Hepatocyte (in vitro differentiated cells): ENCODE results near the gene NMRK1. TPM values are rescaled to one million over a fixed set of nuclear protein-coding genes. Genes with fewer than 3 reads are reported as not detected.

Experiments
- DNase-seq: peaks from one replicate; pipeline ENCODE4 v3.0.0-alpha.2; 2016; ENCODE audit warnings: low spot score
- H2AFZ ChIP-seq: fragments of 200-600 bp; sonication (generic); 2 replicates; pipeline ENCODE4 v1.6.0; 2016; ENCODE audit warnings: antibody characterized with exemption, mild to moderate bottlenecking
- H3K27ac ChIP-seq: fragments of 200-600 bp; sonication (generic); 2 replicates; pipeline ENCODE4 v1.5.1; 2016; ENCODE audit warnings: mild to moderate bottlenecking
- H3K27me3 ChIP-seq: fragments of 200-600 bp; sonication (generic); 2 replicates; pipeline ENCODE4 v1.6.1; 2016
- H3K36me3 ChIP-seq: fragments of 200-600 bp; sonication (generic); replicated peaks from 2 replicates; pipeline ENCODE4 v1.5.1; 2016; ENCODE audit warnings: low read depth; ENCODE audit not compliant: insufficient read depth
- H3K4me1 ChIP-seq: fragments of 200-600 bp; sonication (generic); 2 replicates; pipeline ENCODE4 v1.5.1; 2016; ENCODE audit warnings: mild to moderate bottlenecking, moderate library complexity; ENCODE audit not compliant: insufficient read depth
- H3K4me2 ChIP-seq: fragments of 200-600 bp; sonication (generic); 2 replicates; pipeline ENCODE4 v1.6.0; 2016
- H3K4me3 ChIP-seq: fragments of 200-600 bp; sonication (generic); 2 replicates; pipeline ENCODE4 v1.5.1; 2016; ENCODE audit warnings: mild to moderate bottlenecking
- H3K79me2 ChIP-seq: fragments of 200-600 bp; sonication (generic); 2 replicates; pipeline ENCODE4 v1.6.0; 2017; ENCODE audit warnings: mild to moderate bottlenecking
- H3K9me2 ChIP-seq: fragments of 200-600 bp; sonication (generic); replicated peaks from 2 replicates; pipeline ENCODE4 v1.6.0; 2017; ENCODE audit warnings: mild to moderate bottlenecking; ENCODE audit not compliant: insufficient read depth
- H3K9me3 ChIP-seq: fragments of 200-600 bp; sonication (generic); 2 replicates; pipeline ENCODE4 v1.5.1; 2016; ENCODE audit warnings: low read depth, mild to moderate bottlenecking
- H4K20me1 ChIP-seq: fragments of 200-600 bp; sonication (generic); 2 replicates; pipeline ENCODE4 v1.6.0; 2016; ENCODE audit warnings: mild to moderate bottlenecking; ENCODE audit not compliant: insufficient read depth, poor library complexity, severe bottlenecking
- CTCF ChIP-seq: fragments of 200-600 bp; sonication (generic); IDR thresholded peaks from 2 replicates; pipeline ENCODE4 v1.5.1; 2016; ENCODE audit warnings: antibody characterized with exemption, mild to moderate bottlenecking; ENCODE audit not compliant: poor library complexity
- EZH2 ChIP-seq: fragments of 200-600 bp; sonication (generic); IDR thresholded peaks from 2 replicates; pipeline ENCODE4 v1.6.1; 2016; ENCODE audit warnings: antibody characterized with exemption, mild to moderate bottlenecking, borderline replicate concordance
- EZH2phosphoT487 ChIP-seq: fragments of 200-600 bp; sonication (generic); IDR thresholded peaks from one replicate; pipeline ENCODE4 v1.6.1; 2018; ENCODE audit warnings: antibody characterized with exemption, mild to moderate bottlenecking, low read depth, moderate library complexity; ENCODE audit not compliant: unreplicated experiment, severe bottlenecking
- WGBS: methylation state at CpG from one replicate; pipeline ENCODE4 v1.1.6; 2016; ENCODE audit warnings: low lambda C conversion rate; ENCODE audit errors: missing lambda C conversion rate; 5-methylcytosine and 5-hydroxymethylcytosine counted together
- polyA plus RNA-seq: library from polyadenylated mRNA; unstranded; fragments of >200 nt; fragmentation: Nextera tagmentation; extraction: Ambion mirVana; gene quantifications from 2 replicates; pipeline ENCODE4 v1.2.1, GENCODE V29; 2016
- total RNA-seq: library from RNA; depleted of rRNA; stranded (reverse); fragments of >200 nt; gene quantifications from 2 replicates; pipeline ENCODE4 v1.2.3, GENCODE V29; 2014

NMRK1 gene
- total and polyA plus RNA-seq, 2 experiments from 2014 or later: 13.6 to 16.1 TPM

GRCh38 chr9:75081632-75082031 is 6.3 kb downstream of the NMRK1 start:
- 0% methylated on average over 2 of the region's 2 CpGs for whole genome bisulfite sequencing
- H3K79me2 ChIP-seq: peaks cover 4% of the 10 kb centered on the region

GRCh38 chr9:75072895-75073294 is 15.1 kb downstream of the NMRK1 start:
- H4K20me1 ChIP-seq: no peaks in the 10 kb centered on the region
- H3K4me2 ChIP-seq: no peak overlapping the region
- H3K4me3 ChIP-seq: no peak overlapping the region
- 97% methylated on average over 4 of the region's 4 CpGs for WGBS
- H2AFZ ChIP-seq: no peak overlapping the region
- no peaks in the 10 kb centered on the region for H3K27me3 ChIP-seq
- H3K9me2 ChIP-seq: no peaks in the 10 kb centered on the region
- no peak for TF ChIP-seq EZH2
- no peak for TF ChIP-seq EZH2phosphoT487
- no peak for TF ChIP-seq CTCF
- no peaks in the 10 kb centered on the region for H3K4me1 ChIP-seq
- H3K36me3 ChIP-seq: no peaks in the 10 kb centered on the region
- H3K79me2 ChIP-seq: no peaks in the 10 kb centered on the region
- no peak overlapping the region for H3K27ac ChIP-seq
- DNase-seq: no peak
- no peaks in the 10 kb centered on the region for H3K9me3 ChIP-seq

More at GRCh38 chr9:75081632-75082031, 6.3 kb downstream of the NMRK1 start:
- no peaks in the 10 kb centered on the region for H3K36me3 ChIP-seq
- peaks cover 8% of the 10 kb centered on the region for H3K4me1 ChIP-seq
- no peak overlapping the region for H3K27ac ChIP-seq
- H3K4me2 ChIP-seq: no peak overlapping the region
- H4K20me1 ChIP-seq: no peaks in the 10 kb centered on the region
- no peaks in the 10 kb centered on the region for H3K9me2 ChIP-seq
- no peak for DNase-seq
- no peak overlapping the region for H2AFZ ChIP-seq
- H3K4me3 ChIP-seq: no peak overlapping the region
- H3K9me3 ChIP-seq: no peaks in the 10 kb centered on the region
- TF ChIP-seq EZH2 (no peak), EZH2phosphoT487 (no peak), CTCF (no peak)
- H3K27me3 ChIP-seq: no peaks in the 10 kb centered on the region

GRCh38 chr9:75071530-75072122 is 16.3 kb downstream of the NMRK1 start:
- no peaks in the 10 kb centered on the region for H3K79me2 ChIP-seq
- TF ChIP-seq CTCF: no peak
- no peak for TF ChIP-seq EZH2
- no peak for TF ChIP-seq EZH2phosphoT487
- H3K4me2 ChIP-seq: no peak overlapping the region
- no peaks in the 10 kb centered on the region for H3K4me1 ChIP-seq
- no peaks in the 10 kb centered on the region for H3K27me3 ChIP-seq
- no peaks in the 10 kb centered on the region for H3K9me2 ChIP-seq
- no peaks in the 10 kb centered on the region for H3K36me3 ChIP-seq
- no peak overlapping the region for H3K4me3 ChIP-seq
- no peak overlapping the region for H2AFZ ChIP-seq
- WGBS: 90% methylated on average over 5 of the region's 5 CpGs
- H3K9me3 ChIP-seq: no peaks in the 10 kb centered on the region
- H4K20me1 ChIP-seq: no peaks in the 10 kb centered on the region
- DNase-seq: no peak
- no peak overlapping the region for H3K27ac ChIP-seq

GRCh38 chr9:75069171-75069570 is 18.8 kb downstream of the NMRK1 start:
- Histone ChIP-seq H3K36me3 (no peaks in the 10 kb centered on the region), H3K27ac (no peak overlapping the region), H3K9me3 (no peaks in the 10 kb centered on the region), H3K9me2 (no peaks in the 10 kb centered on the region), H4K20me1 (no peaks in the 10 kb centered on the region), H3K4me3 (no peak overlapping the region), H3K4me1 (peaks cover 8% of the 10 kb centered on the region), H2AFZ (no peak overlapping the region), H3K27me3 (no peaks in the 10 kb centered on the region), H3K4me2 (no peak overlapping the region), H3K79me2 (no peaks in the 10 kb centered on the region)
- 50% methylated on average over 2 of the region's 2 CpGs for WGBS
- DNase-seq: no peak
- no peak for TF ChIP-seq CTCF
- no peak for TF ChIP-seq EZH2phosphoT487
